HG03442 (cell line): ENCODE measurements around the gene PPP6R1.
"Not testable (repeated sequence)": the region's sequence is repeated elsewhere in the genome, so short reads cannot be mapped to it uniquely, and the experiment has no call there.

Experiments used
- ATAC-seq: cut with Tn5 transposase; IDR thresholded peaks from one replicate; pipeline ENCODE4 v1.9.1; 2021; ENCODE audit warnings: mild to moderate bottlenecking, moderate library complexity; ENCODE audit not compliant: unreplicated experiment

The PPP6R1 gene

DNA sequence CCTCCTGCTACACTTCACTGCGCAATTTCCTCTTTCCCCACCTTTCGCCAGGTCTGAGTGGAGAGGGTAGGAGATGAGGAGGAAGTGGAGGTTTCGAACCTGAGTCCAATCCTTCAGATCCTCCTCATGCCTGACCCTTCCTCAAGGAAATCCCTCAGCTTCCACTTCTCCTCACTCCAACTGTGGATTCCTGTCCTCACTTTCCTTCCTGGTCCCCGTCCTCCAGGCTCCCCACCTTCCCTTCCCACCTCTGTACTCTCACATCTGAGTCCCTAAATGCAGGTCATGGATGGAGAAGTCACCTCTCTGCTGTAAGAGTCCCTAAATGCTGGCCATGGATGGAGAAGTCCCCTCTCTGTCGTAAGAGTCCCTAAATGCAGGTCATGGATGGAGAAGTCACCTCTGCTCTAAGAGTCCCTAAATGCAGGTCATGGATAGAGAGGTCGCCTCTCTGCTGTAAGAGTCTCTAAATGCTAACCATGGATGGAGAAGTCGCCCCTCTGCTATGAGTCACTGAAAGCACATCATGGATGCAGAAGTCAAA lies 33.3 kb downstream of the PPP6R1 start:
- no peak for ATAC-seq

DNA sequence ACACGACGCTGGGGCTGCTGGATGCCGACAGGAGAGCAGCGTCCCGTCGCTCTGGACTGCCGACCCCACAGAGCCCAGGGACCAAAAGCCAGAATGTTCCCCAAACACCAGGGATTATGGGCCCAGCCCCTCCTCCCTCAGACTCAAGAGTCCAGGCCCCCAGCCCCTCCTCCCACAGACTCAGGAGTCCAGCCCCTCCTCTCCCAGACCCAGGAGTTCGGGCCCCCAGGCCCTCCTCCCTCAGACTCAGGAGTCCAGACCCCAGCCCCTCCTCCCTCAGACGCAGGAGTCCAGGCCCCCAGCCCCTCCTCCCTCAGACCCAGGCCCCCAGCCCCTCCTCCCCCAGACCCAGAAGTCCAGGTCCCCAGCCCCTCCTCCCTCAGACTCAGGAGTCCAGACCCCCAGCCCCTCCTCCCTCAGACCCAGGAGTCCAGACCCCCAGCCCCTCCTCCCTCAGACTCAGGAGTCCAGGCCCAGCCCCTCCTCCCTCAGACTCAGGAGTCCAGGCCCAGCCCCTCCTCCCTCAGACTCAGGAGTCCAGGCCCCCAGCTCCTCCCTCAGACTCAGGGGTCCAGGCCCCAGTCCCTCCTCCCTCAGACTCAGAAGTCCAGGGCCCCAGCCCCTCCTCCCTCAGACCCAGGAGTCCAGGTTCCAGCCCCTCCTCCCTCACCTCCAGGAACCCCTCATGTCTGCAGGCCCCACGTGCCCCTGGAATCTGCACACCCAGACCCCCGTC lies 34.0 kb downstream of the PPP6R1 start:
- not testable (repeated sequence) for ATAC-seq

DNA sequence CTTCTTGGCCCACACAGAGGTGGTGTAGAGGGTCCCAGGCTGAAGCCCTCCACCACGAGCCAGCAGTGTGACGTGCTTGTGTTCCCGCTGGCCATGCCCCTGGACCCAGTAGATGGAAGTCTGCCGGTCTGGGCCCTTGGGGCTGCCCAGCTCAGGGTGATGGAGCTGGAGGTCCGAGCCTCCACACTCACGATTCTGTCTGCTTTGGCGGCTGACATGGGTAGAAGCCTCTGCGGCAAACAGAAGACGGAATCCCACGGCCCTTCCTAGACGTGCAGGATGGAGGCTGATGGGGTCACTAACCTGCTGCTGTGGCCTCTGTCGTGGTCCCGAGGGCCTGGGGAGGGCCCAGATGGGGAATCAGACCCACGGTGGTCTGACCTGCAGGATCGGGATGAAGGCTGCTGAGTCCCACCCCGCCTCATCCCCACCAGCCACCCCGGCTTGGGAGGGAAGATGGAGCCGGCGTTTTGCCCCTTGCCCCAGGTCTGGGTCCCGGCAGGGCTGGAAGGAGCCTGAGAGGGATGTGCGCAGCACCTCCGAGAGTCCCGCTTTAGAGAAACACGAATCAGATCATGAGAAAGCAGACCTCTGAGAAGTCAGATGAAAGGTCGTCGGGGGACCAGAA lies 34.7 kb downstream of the PPP6R1 start:
- ATAC-seq: no peak

DNA sequence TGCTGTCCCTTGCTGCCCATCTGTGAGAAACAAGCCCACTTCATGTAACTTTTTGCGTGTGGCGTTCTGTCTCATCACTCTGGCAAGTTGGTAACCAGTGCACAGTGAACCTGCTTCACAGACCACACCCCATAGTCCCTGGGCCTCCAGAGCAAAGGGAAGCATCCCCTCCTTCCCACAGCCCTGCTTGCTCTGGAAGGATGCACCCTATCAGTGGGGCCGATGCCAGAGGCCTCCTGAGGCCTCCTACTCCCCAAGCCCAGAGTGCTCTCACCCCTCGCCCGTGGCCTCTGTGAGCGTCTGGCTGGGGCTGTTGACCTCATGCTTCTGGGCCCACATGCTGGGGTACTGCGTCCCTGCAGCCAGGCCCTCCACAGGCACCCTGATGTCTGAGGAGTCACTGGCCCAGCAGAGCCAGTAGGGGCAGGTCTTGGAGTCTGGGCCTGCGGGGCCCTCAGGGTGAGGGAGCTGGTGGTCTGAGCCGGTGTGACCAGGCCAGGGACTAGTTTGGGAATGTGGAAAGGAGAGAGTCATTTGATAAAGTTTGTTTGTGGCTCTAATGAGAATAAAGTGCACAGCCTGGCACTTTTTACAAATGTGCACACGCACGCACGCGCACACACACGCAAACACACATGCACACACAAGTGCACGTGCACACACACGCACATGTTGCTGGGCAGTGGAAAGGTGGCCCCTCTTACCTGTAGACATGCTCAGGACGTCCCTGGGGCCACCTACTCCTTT lies 35.4 kb downstream of the PPP6R1 start:
- ATAC-seq: no peak

DNA sequence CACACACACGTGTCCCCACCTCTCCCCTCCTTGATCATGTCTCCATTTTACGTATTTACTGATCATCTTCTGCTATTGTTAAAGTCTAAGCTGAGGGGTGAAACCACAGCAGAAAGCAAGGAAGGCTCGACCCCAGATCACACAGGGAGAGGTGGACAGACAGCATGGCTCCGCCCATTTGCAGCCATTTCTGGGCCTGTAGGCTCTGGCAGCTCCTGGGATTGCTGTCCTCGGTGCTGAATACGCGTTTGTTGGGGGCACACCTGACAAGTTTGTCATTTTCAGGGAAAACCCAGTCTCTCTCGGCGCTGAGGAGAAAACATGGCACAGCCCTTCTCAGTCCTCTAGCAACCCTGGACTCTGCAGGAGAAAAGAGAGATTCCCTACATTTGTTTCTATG lies 38.3 kb downstream of the PPP6R1 start:
- ATAC-seq: no peak

DNA sequence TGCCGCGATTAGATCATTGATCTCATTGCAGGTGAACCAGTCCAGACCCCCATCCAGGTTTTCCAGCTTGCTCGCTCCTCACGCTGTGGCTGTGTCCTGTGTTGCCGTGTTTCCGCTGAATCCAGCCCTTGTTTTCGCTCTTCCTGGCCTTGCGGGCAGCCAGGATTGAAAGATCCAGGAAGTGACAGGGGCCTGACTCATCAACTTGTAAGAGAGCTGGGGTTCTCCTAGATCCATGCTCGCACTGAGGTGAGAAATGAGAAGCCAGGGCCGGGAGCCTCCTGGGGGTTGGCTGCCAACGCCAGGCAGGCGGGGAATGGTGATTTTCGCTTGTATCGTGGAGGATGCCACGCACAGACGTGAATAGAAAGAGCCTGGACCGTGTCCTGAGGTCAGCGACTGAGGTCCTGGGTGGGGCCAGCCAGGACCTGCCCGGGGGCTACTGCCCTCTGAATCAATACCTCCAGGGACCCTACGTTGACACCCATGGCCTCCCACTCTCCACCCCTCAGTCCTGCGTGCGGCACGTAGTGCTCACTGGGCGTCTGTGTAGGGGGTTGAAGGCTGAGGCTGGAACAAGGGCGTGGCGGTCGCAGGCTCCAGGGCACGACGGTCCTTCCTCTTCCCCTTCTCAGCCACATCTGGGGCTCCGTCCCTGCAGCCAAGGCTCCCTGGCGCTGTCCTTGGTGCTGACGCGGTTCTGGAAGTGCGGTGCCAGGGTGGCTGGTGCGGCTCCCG lies 42.2 kb downstream of the PPP6R1 start:
- ATAC-seq: no peak

DNA sequence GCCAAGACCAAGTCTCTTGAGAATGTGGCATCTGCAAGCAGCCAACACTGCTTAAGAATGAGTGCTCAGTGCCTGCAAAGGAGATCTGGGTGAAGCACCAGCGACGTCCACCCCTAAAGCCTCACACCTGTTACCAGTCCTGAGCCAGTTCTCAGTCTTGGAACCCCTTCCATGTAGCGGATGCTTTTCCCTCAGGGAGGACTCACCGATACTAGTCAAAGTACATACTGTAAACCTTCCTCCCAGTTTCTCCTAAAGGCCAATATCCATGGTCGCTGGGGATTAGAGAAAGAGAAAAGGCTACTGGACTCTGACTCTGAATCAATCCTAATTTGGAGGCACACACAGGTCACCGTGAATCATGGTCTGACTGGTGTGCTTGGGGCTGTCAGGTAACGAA lies 45.3 kb downstream of the PPP6R1 start:
- no peak for ATAC-seq

DNA sequence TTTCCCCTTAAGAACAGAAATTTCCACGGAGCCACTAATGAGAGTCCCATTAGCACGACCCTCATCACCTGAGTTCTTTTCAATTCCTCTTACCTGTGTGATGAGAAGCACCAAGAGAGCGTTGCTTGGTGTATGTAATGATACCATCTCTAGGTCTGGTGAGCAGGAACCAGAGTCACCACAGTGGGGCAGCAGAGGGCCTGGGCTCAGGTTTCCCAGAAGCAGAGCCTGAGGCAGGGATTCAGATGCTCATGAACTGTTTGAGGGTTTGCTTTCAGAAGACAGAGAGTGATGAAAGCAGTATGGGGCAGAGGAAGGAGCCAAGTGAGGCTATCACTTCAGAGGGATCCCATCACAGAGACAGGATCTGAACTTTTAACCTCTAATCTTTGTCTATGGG lies 46.4 kb downstream of the PPP6R1 start:
- no peak for ATAC-seq

DNA sequence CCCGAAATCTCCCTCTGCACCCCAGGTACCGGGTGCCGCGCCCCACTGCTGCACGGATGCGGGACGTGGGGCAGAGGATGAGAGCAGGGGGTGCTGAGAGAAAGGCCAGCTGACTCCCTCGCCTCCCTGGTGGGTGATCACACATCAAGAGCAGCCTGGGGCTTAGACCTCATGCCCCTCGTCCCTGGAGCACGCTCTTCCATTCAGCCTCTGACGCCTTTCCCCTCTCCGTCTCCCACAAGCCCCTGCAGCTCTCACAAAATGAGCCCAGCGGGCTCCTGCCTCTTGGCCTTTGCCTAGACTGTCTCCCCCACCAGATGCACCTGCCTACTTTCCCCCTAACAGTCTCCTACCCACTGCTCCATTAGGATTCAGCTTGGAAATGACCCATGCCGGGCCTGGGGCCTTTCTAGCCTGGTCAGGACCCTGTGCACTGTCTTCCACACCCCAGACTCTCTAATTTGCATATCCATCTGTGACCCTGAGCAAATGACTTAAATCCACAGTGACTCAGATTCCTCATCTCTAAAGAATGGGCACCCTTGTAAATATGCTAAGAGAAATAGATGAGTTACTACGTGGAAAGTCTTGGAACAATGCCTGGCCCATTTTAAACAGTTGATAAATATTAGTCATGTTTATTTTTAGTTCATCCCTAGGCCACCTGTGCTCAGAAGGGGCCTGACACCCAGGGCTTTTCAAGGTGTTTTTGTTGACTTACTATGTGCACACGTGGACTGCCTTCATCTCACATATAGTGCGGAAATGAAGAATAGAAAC lies 48.9 kb downstream of the PPP6R1 start:
- ATAC-seq: no peak

DNA sequence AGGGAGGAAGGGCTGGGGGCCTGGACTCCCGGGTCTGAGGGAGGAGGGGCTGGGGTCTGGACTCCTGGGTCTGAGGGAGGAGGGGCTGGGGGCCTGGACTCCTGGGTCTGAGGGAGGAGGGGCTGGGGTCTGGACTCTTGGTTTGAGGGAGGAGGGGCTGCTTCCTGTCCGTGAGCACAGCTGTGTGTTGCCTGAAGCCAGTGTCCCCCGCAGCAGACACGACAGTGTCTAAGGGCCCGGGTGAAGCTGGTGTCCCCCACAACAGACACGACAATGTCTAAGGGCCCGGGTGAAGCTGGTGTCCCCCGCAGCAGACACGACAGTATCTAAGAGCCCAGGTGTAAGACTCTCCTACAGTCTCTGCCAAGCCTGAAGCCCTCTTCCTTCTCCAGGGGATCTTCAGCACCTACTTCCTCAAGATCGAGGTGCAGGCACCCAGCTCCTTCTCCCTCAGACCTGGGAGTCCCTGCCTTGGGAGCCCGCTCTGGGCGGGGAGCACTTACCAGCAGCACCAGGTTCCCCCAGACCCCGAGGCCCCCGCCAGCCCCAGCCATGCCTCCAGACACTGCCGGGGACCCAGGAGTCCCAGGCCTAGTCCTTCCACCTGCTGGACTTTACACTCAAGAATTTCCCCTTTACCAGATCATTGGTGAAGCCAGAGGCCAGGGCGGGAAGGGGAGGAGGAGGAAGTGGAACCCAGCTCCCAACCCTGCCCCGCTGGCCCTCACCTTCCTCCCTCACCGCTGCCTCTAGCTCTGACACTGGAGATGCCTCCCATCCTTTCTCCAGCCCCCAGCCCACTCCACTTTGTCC lies 49.7 kb downstream of the PPP6R1 start, which contains the start of gene PTPRH:
Gene PTPRH, minus strand, starts transcription at position 622 of the 813 bp plus-strand sequence. Its CDS starts 68 bp downstream, at position 554.
- ATAC-seq: no peak

DNA sequence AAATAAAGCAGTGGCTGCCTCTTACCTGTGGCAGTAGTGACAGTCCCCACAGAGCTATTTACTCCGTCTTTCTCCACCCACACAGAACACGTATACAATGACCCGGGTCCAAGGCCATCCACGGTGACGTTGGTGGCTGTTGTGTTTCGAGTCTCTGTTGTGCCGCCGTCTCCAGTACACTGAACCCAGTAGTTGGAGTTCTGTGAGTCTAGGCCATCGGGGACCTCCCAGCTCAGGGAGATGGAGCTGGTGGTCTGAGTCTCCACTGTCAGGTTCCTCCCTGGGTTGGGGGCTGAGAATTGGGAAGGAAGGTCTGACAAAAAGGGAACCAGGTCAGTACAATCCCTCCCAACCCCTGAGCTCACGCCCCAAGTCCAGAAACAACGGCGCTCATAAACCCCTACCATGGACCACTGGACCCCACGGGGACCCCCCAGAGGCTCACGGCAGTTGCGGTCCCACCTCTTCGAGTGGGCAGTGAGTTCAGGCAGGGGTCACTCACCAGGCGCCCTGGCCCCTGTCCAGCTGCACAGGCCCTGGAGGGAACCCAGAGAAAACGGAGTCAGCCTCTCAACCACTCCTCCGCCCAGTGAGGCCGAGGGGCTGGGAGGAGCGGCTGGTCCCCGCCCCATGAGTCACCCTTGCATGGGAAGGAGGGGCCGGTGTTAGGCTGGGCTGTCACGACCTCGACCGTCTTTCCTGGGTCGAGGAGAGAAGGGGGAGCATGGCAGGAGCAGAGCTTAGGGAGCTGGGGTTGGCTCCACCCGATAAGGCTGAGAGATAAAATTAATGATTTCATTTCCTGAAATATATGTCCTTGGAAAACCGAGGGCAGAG lies 51.9 kb downstream of the PPP6R1 start:
- no peak for ATAC-seq

DNA sequence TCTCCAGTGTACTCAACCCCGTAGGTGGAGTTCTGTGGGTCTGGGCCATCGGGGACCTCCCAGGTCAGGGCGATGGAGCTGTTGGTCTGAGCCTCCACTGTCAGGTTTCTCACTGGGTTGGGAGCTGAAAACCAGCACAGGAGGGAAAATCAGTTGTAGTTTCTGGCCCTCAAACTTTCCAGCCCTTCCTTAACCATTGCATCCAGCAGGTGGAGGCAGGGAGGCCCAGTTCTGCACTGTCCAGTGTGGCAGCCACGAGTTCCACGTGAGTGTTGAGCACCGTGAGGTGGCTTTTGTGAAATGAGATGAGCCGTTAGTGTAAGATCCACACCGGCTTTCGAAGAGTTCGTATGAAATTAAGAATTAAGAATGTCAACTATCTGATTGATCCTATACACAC lies 56.6 kb downstream of the PPP6R1 start:
- not testable (repeated sequence) for ATAC-seq

DNA sequence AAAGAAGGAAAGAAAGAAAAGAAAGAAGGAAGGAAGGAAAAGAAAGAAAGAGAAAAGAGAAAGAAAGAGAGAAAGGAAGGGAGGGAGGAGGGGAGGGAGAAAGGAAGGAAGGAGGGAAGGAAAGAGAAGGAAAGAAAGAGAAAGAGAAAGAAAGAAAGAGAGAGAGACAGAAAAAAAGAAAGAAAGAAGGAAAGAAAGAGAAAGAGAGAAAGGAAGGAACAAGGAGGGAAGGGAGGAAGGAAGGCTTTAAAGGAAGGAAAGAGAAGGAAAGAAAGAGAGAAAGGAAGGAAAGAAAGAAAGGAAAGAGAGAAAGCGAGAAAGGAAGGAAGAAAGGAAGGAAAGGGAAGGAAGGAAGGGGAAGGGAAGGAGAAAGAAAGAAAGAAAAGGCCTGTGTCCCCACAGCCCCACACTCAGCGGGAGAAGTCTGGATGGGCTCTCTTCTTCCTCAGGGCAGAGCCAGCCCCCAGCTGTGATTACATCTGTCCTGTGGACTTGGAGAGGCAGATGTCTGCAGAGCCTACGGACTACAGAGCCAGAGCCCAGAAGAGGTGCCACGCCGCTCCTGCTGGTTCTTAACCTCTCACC lies 59.1 kb downstream of the PPP6R1 start:
- ATAC-seq: no peak

DNA sequence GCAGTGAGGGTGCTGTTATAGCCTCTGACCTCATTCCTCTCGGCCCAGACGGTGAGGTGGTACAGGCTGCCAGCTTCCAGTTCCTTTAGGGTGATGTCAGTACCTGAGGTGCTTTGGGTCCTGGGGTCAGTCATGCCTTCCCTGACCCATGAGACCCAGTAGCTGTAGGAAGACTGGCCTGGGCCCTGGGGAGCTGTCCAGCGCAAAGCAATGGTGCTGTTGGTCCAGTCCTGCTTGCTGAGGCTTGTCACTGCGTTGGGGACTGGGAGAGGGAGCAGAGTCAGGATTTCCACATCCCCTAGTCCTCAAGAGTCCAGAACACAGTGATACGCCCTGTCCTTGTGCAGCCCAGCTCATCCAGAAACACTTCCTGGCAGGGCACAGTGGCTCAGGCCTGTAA lies 60.2 kb downstream of the PPP6R1 start:
- ATAC-seq: no peak

DNA sequence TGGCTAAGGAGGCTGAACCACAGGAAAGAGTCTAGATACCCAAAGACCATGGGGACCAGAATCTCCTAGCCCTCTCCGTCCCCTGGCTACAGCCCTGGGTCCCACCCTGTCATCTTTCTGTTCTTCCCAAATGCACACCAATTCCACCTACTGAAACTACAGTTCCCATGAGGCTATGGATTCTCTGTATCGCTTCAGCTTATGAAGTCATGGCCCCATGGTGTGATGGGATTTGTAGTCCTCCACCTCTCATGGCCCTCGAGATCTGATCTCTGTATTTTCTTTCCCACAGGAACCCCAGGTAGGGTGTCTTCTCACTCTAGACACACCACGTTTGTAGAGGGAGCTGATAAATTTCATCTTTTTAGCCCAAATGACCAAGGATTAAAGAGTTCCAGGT lies 61.3 kb downstream of the PPP6R1 start:
- ATAC-seq: no peak

DNA sequence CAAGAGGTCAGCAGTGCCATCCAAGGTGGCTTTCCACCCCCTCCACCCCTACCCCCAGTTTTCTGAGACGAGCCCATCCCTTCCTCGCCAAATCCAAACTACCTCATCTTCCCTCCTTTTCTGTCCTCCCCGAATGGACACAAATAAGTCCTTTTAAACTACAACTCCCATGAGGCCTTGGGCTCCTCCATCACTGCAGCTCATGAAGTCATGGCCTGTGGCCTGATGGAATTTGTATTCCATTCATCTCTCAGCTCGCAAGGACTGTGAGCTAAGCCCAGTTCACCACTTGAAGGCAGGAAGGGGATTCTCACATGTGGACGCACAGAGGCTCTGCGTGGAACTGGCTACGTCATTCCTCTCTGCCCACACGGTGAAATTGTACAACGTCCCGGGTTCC lies 62.0 kb downstream of the PPP6R1 start:
- ATAC-seq: no peak

DNA sequence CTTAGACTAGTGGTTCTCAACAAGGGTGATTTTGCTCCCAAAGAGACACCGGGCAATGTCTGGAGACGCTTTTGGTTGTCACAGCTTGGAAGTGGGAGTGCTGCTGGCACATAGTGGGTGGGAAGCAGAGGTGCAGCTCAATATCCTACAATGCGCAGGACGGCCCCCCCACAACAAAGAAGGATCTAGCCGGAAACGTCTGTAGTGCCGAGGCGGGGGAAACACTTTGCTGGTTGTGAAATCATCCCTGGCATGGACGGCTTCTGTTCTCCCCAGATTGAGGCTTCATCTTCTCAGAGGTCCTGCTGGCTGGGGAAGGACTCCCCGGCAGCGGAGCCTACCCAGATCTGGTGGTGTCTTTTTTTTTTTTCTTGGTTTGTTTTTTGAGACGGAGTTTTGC lies 65.3 kb downstream of the PPP6R1 start:
- no peak for ATAC-seq

DNA sequence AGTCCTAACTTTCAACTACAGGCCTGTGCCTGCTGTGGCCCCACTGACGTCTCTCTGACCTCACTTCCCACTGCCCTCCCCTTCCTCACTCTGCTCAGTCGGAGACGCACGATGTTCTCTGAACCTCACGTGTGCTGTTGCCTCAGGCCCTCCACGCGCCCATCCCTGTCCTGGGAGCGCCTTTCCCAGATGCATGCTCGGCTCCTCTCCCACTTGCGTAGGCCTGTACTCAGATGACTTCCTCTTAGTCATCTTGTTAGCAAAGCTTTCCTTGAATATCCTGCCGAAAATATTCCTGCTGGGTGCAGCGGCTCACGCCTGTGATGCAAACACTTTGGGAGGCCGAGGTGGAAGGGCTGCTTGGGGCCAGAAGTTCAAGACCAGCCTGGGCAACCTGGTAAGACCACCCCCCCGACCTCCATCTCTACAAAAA lies 69.4 kb downstream of the PPP6R1 start:
- ATAC-seq: no peak
